ENCODE measurements around the gene EDRF1. TPM values are rescaled to one million over a fixed set of nuclear protein-coding genes. Genes with fewer than 3 reads are reported as not detected.

Gene EDRF1
- total and polyA plus RNA-seq, 2 of the 13 experiments (the other 11 are each of a cell fraction or from before 2014, with no cell fraction given), result 16.9 to 26.7 TPM

GRCh38 chr10:125734148-125734547, 14.6 kb downstream of the EDRF1 start:
- H3K4me3 ChIP-seq (replicated peaks in 1 of 3; ENCODE audit: insufficient read depth in 1 of 3, low read depth in 2 of 3, low read length in 3 of 3), result no peak overlapping the region
- H3K79me2 ChIP-seq (ENCODE audit: insufficient read depth, low read length), result no peaks in the 10 kb centered on the region
- ATAC-seq (no peak), FAIRE-seq (no peak), DNase-seq (ENCODE audit: low spot score) (no peak)
- no peaks in the 10 kb centered on the region for H3K9me3 ChIP-seq (ENCODE audit: low read length)
- no TSS peak for BruUV-seq (replicated peaks)
- H3K4me2 ChIP-seq (ENCODE audit: low read depth, low read length), result no peak overlapping the region
- ChIA-PET CTCF (ENCODE audit: low intra/inter-chr PET ratio, low total read pairs) (no interaction called here), POLR2A (no interaction called here)
- TF ChIP-seq SIN3A (IDR thresholded peaks at IDR 0.05; ENCODE audit: borderline replicate concordance, low read depth, low read length), result no peak
- TF ChIP-seq MNT (IDR thresholded peaks at IDR 0.05), result peak; percentile 93
- TF ChIP-seq ZFYVE20 (CRISPR knock-in tag; IDR thresholded peaks at IDR 0.05; ENCODE audit: borderline replicate concordance, low read depth), result no peak
- no peak for TF ChIP-seq DR1 (CRISPR knock-in tag; IDR thresholded peaks at IDR 0.05)
- TF ChIP-seq ZNF441 (CRISPR knock-in tag; IDR thresholded peaks at IDR 0.05; ENCODE audit: borderline replicate concordance), result no peak
- TF ChIP-seq ERF (CRISPR knock-in tag; IDR thresholded peaks at IDR 0.05), result no peak
- no peak for TF ChIP-seq HIVEP1 (CRISPR knock-in tag; IDR thresholded peaks at IDR 0.05)
- WGBS (ENCODE audit: low lambda C conversion rate), result 100% methylated on average over 1 of the region's 1 CpG
- H2AFZ ChIP-seq (ENCODE audit: low read length), result no peak overlapping the region
- H3K4me1 ChIP-seq (ENCODE audit: insufficient read depth, low read length), result no peaks in the 10 kb centered on the region
- intact Hi-C loops (cut with micrococcal nuclease; ENCODE audit: unreplicated experiment) (no loop called here), in situ Hi-C loops (cut with HindIII; ENCODE audit: extremely low pct_ligation_motif_present, low pct_unique_long_range_greater_than_20kb) (no loop called here)
- H3K9ac ChIP-seq (ENCODE audit: insufficient read depth, low read depth, low read length), result no peak overlapping the region
- H3K27me3 ChIP-seq (ENCODE audit: control insufficient read depth in 1 of 2, insufficient read depth in 2 of 2, low read length in 2 of 2), result no peaks in the 10 kb centered on the region
- no peak overlapping the region for H3K27ac ChIP-seq (ENCODE audit: extremely low read length, insufficient read depth, low read length)
- H3K36me3 ChIP-seq (replicated peaks in 1 of 2; ENCODE audit: control insufficient read depth in 1 of 2, insufficient read depth in 2 of 2, low read length in 2 of 2), result peaks cover 27 to 90% of the 10 kb centered on the region in 2 experiments
- H4K20me1 ChIP-seq (ENCODE audit: insufficient read depth, low read length), result no peaks in the 10 kb centered on the region

- H3K4me2 ChIP-seq (ENCODE audit: low read depth, low read length), result no peak overlapping the region
- no peak overlapping the region for H3K4me3 ChIP-seq (replicated peaks in 1 of 3; ENCODE audit: insufficient read depth in 1 of 3, low read depth in 2 of 3, low read length in 3 of 3)
- no peak for ATAC-seq
- H4K20me1 ChIP-seq (ENCODE audit: insufficient read depth, low read length), result no peaks in the 10 kb centered on the region
- no TSS peak for BruUV-seq (replicated peaks)
- no peak for FAIRE-seq
- ChIA-PET POLR2A (no interaction called here), CTCF (ENCODE audit: low intra/inter-chr PET ratio, low total read pairs) (no interaction called here)
- peaks cover 24 to 90% of the 10 kb centered on the region in 2 experiments for H3K36me3 ChIP-seq (replicated peaks in 1 of 2; ENCODE audit: control insufficient read depth in 1 of 2, insufficient read depth in 2 of 2, low read length in 2 of 2)
- no peaks in the 10 kb centered on the region for H3K79me2 ChIP-seq (ENCODE audit: insufficient read depth, low read length)
- WGBS (ENCODE audit: low lambda C conversion rate), result 98% methylated on average over 1 of the region's 1 CpG
- no peak overlapping the region for H3K27ac ChIP-seq (ENCODE audit: extremely low read length, insufficient read depth, low read length)
- H2AFZ ChIP-seq (ENCODE audit: low read length), result no peak overlapping the region
- H3K27me3 ChIP-seq (ENCODE audit: control insufficient read depth in 1 of 2, insufficient read depth in 2 of 2, low read length in 2 of 2), result no peaks in the 10 kb centered on the region
- DNase-seq (ENCODE audit: low spot score), result no peak
- H3K9me3 ChIP-seq (ENCODE audit: low read length), result no peaks in the 10 kb centered on the region
- no peak overlapping the region for H3K9ac ChIP-seq (ENCODE audit: insufficient read depth, low read depth, low read length)
- in situ Hi-C loops (cut with HindIII; ENCODE audit: extremely low pct_ligation_motif_present, low pct_unique_long_range_greater_than_20kb) (no loop called here), intact Hi-C loops (cut with micrococcal nuclease; ENCODE audit: unreplicated experiment) (no loop called here)
- no peaks in the 10 kb centered on the region for H3K4me1 ChIP-seq (ENCODE audit: insufficient read depth, low read length)
- TF ChIP-seq SETDB1 (CRISPR knock-in tag; IDR thresholded peaks at IDR 0.05; ENCODE audit: borderline replicate concordance) (no peak), ZBTB3 (CRISPR knock-in tag; IDR thresholded peaks at IDR 0.05; ENCODE audit: borderline replicate concordance, low read depth) (no peak), AHDC1 (CRISPR knock-in tag; IDR thresholded peaks at IDR 0.05; ENCODE audit: borderline replicate concordance) (no peak)
Observed at GRCh38 chr10:125734823-125735222, 15.3 kb downstream of the EDRF1 start.

Measured in HepG2 (cell line).